Measurements from ENCODE around the gene TMEM8B. TPM values are rescaled to one million over a fixed set of nuclear protein-coding genes. Genes with fewer than 3 reads are reported as not detected.

TMEM8B gene
- total RNA-seq, 2 donors from 2014 or later = 15.1 to 17.6 TPM

- Histone ChIP-seq H3K4me1 (no peaks in the 10 kb centered on the region), H3K27ac (no peak overlapping the region), H3K27me3 (no peaks in the 10 kb centered on the region), H3K9ac (ENCODE audit: low read depth in 2 of 2, low read length in 2 of 2) (no peak overlapping the region), H3K4me3 (no peak overlapping the region), H3K36me3 (no peaks in the 10 kb centered on the region), H3K9me3 (no peaks in the 10 kb centered on the region)
- no peak for TF ChIP-seq CTCF (IDR thresholded peaks at IDR 0.05)
- DNase-seq = no peak
- intact Hi-C loops (cut with DNase I) = no loop called here
Observed at GRCh38 chr9:35869621-35870216, 40.7 kb downstream of the TMEM8B start.

GRCh38 chr9:35870351-35870923 lies 41.4 kb downstream of the TMEM8B start, which contains the start of gene OR13J1:
TSS of gene OR13J1 (minus strand) at chr9:35870401. CDS start at chr9:35870401, 0 bp downstream.
- no peaks in the 10 kb centered on the region for H3K27me3 ChIP-seq
- H3K36me3 ChIP-seq = no peaks in the 10 kb centered on the region
- H3K27ac ChIP-seq = no peak within 1 kb of the TSS
- H3K4me3 ChIP-seq = no peak within 1 kb of the TSS
- H3K4me1 ChIP-seq = no peaks in the 10 kb centered on the region
- no peak for TF ChIP-seq CTCF (IDR thresholded peaks at IDR 0.05)
- no peaks in the 10 kb centered on the region for H3K9me3 ChIP-seq
- intact Hi-C loops (cut with DNase I) = no loop called here
- H3K9ac ChIP-seq (ENCODE audit: low read depth in 2 of 2, low read length in 2 of 2) = no peak within 1 kb of the TSS
- DNase-seq = no peak

GRCh38 chr9:35871545-35871944 lies 42.5 kb downstream of the TMEM8B start:
- no peaks in the 10 kb centered on the region for H3K9me3 ChIP-seq
- H3K4me3 ChIP-seq = no peak overlapping the region
- no peak overlapping the region for H3K9ac ChIP-seq (ENCODE audit: low read depth in 2 of 2, low read length in 2 of 2)
- no peak overlapping the region for H3K27ac ChIP-seq
- intact Hi-C loops (cut with DNase I) = no loop called here
- no peak for DNase-seq
- no peak for TF ChIP-seq CTCF (IDR thresholded peaks at IDR 0.05)
- H3K4me1 ChIP-seq = no peaks in the 10 kb centered on the region
- no peaks in the 10 kb centered on the region for H3K36me3 ChIP-seq
- no peaks in the 10 kb centered on the region for H3K27me3 ChIP-seq

GRCh38 chr9:35872505-35872904 lies 43.5 kb downstream of the TMEM8B start:
- Histone ChIP-seq H3K36me3 (no peaks in the 10 kb centered on the region), H3K4me1 (no peaks in the 10 kb centered on the region), H3K27ac (no peak overlapping the region), H3K9ac (ENCODE audit: low read depth in 2 of 2, low read length in 2 of 2) (no peak overlapping the region), H3K9me3 (no peaks in the 10 kb centered on the region), H3K4me3 (no peak overlapping the region), H3K27me3 (no peaks in the 10 kb centered on the region)
- no peak for TF ChIP-seq CTCF (IDR thresholded peaks at IDR 0.05)
- DNase-seq = no peak
- intact Hi-C loops (cut with DNase I) = no loop called here

GRCh38 chr9:35882263-35882848 lies 53.3 kb downstream of the TMEM8B start:
- no peak overlapping the region for H3K27ac ChIP-seq
- peak; percentile 96 for TF ChIP-seq CTCF (IDR thresholded peaks at IDR 0.05)
- no peaks in the 10 kb centered on the region for H3K27me3 ChIP-seq
- H3K4me3 ChIP-seq = no peak overlapping the region
- H3K9ac ChIP-seq (ENCODE audit: low read depth in 2 of 2, low read length in 2 of 2) = no peak overlapping the region
- H3K9me3 ChIP-seq = no peaks in the 10 kb centered on the region
- intact Hi-C loops (cut with DNase I) = loop anchor here (2.0 kb wide), 1 partner anchor 56 kb away; no protein-coding TSS in a partner anchor
- no peaks in the 10 kb centered on the region for H3K4me1 ChIP-seq
- H3K36me3 ChIP-seq = no peaks in the 10 kb centered on the region
- DNase-seq = peak; percentile 92

Data from colonic mucosa (tissue), 4 donors.